B cell (primary cell): ENCODE results near the gene ANAPC10. TPM values are rescaled to one million over a fixed set of nuclear protein-coding genes. Genes with fewer than 3 reads are reported as not detected.

Experiments used
- ATAC-seq: fragments of 200-7000 bp; cut with Tn5 transposase; one replicate; pipeline ENCODE4 v1.10.0; 2021; ENCODE audit warnings: low read depth, mild to moderate bottlenecking, moderate number of reproducible peaks, moderate library complexity
- CTCF ChIA-PET: fragments of 350-600 bp; sonication (Branson Sonifier 250); formaldehyde crosslinking; loops from one replicate; lab custom pipeline; 2021; ENCODE audit warnings: antibody characterized with exemption, inconsistent platforms; lab: Charles Lee
- POLR2A ChIA-PET: fragments of 350-600 bp; sonication (Branson Sonifier 250); formaldehyde crosslinking; loops from one replicate; lab custom pipeline; 2021; ENCODE audit warnings: antibody characterized with exemption; lab: Charles Lee
- DNase-seq: peaks from one replicate; pipeline ENCODE4 v3.0.0; 2013
- H2AFZ ChIP-seq: 2 replicates; pipeline ENCODE4 v1.6.1; 2012; ENCODE audit warnings: mild to moderate bottlenecking, low read depth, low read length; ENCODE audit not compliant: insufficient read depth, poor library complexity, severe bottlenecking
- H3K27ac ChIP-seq, 2 donors: 1 replicate in 1 of 2; 2 replicates in 1 of 2; pipeline ENCODE4 v1.5.1; 2012 to 2013; ENCODE audit warnings: low read length in 2 of 2, mild to moderate bottlenecking in 2 of 2, moderate library complexity in 1 of 2
- H3K27me3 ChIP-seq, 4 experiments: fragments of 200-600 bp in 1 of 4; sonication (generic) in 1 of 4; replicated peaks in 1 of 4; 1 replicate in 2 of 4; 2 replicates in 2 of 4; pipeline versions ENCODE4 v1.6.1 to v1.7.0; 2013 to 2016; ENCODE audit warnings: low read length in 3 of 4, mild to moderate bottlenecking in 2 of 4, mixed read lengths in 1 of 4, moderate library complexity in 1 of 4; ENCODE audit not compliant: insufficient read depth in 4 of 4, control insufficient read depth in 3 of 4; ENCODE audit errors: control extremely low read depth in 1 of 4
- H3K36me3 ChIP-seq, 2 experiments: replicated peaks in 1 of 2; 1 replicate in 1 of 2; 2 replicates in 1 of 2; pipeline versions ENCODE4 v1.6.1 to v1.7.1; 2013; ENCODE audit warnings: low read length in 1 of 2; ENCODE audit not compliant: insufficient read depth in 2 of 2, control insufficient read depth in 1 of 2; ENCODE audit errors: control extremely low read depth in 1 of 2, extremely low read depth in 1 of 2
- H3K4me1 ChIP-seq, 2 donors: fragments of 200-600 bp in 1 of 2; sonication (generic) in 1 of 2; 1 replicate in 1 of 2; 2 replicates in 1 of 2; pipeline versions ENCODE4 v1.5.1 to v1.6.1; 2013 to 2017; ENCODE audit warnings: low read length in 2 of 2; ENCODE audit not compliant: control insufficient read depth in 2 of 2, insufficient read depth in 2 of 2
- H3K4me2 ChIP-seq: replicated peaks from 2 replicates; pipeline ENCODE3; 2012; ENCODE audit warnings: mild to moderate bottlenecking, low read depth, low read length; ENCODE audit not compliant: poor library complexity, severe bottlenecking
- H3K4me3 ChIP-seq, 5 experiments: fragments of 200-600 bp in 1 of 5; sonication (generic) in 1 of 5; 1 replicate in 3 of 5; 2 replicates in 2 of 5; pipeline versions ENCODE4 v1.5.1 to v1.7.0; 2011 to 2016; ENCODE audit warnings: low read length in 4 of 5, mild to moderate bottlenecking in 4 of 5, low read depth in 2 of 5, control low read depth in 1 of 5, moderate library complexity in 1 of 5; ENCODE audit not compliant: insufficient read depth in 1 of 5; ENCODE audit errors: control extremely low read depth in 1 of 5, extremely low read depth in 1 of 5
- H3K79me2 ChIP-seq: fragments of 200-600 bp; sonication (generic); one replicate; pipeline ENCODE4 v1.6.0; 2016; ENCODE audit warnings: low read length; ENCODE audit not compliant: control insufficient read depth, insufficient read depth
- H3K9ac ChIP-seq: fragments of 200-600 bp; sonication (generic); 2 replicates; pipeline ENCODE4 v1.6.1; 2017; ENCODE audit warnings: mild to moderate bottlenecking, low read length, moderate library complexity
- H3K9me3 ChIP-seq, 3 donors: one replicate each; pipeline versions ENCODE4 v1.6.1 to v1.7.1; 2013; ENCODE audit warnings: low read length in 2 of 3; ENCODE audit not compliant: control insufficient read depth in 2 of 3, insufficient read depth in 1 of 3; ENCODE audit errors: control extremely low read depth in 1 of 3
- H4K20me1 ChIP-seq: 2 replicates; pipeline ENCODE4 v1.6.0; 2012; ENCODE audit warnings: mild to moderate bottlenecking, low read length; ENCODE audit not compliant: insufficient read depth, control insufficient read depth, poor library complexity, severe bottlenecking
- H3K27ac Mint-ChIP-seq: one replicate; pipeline ENCODE4 v1.8.0; 2021; ENCODE audit warnings: mixed read lengths
- H3K27me3 Mint-ChIP-seq: one replicate; pipeline ENCODE4 v1.8.0; 2021; ENCODE audit warnings: mixed read lengths
- H3K4me1 Mint-ChIP-seq: one replicate; pipeline ENCODE4 v1.8.0; 2021; ENCODE audit warnings: mixed read lengths
- H3K4me3 Mint-ChIP-seq: one replicate; pipeline ENCODE4 v1.8.0; 2021; ENCODE audit warnings: mixed read lengths
- H3K9me3 Mint-ChIP-seq: one replicate; pipeline ENCODE4 v1.8.0; 2022; ENCODE audit warnings: mixed read lengths; ENCODE audit not compliant: insufficient read depth
- CTCF ChIP-seq: fragments of 200-600 bp; IDR thresholded peaks from one replicate; pipeline ENCODE4 v1.8.0; 2022; ENCODE audit warnings: antibody characterized with exemption, mild to moderate bottlenecking
- EZH2 ChIP-seq: IDR thresholded peaks from 2 replicates; pipeline ENCODE4 v1.6.1; 2012; ENCODE audit warnings: borderline replicate concordance, low read depth, mild to moderate bottlenecking, moderate library complexity, low read length; ENCODE audit not compliant: insufficient read depth, poor library complexity, severe bottlenecking
- WGBS: methylation state at CpG from one replicate; pipeline ENCODE4 v1.1.5; 2013; ENCODE audit warnings: missing lambda C conversion rate; ENCODE audit not compliant: insufficient coverage; 5-methylcytosine and 5-hydroxymethylcytosine counted together
- intact Hi-C: fragments of 100-400 bp; cut with micrococcal nuclease; formaldehyde crosslinking; loops from one replicate; pipeline ENCODE4 v1.10.0; 2022
- polyA plus RNA-seq: library from polyadenylated mRNA; depleted of rRNA; stranded (reverse); fragments of >200 nt; gene quantifications from 2 replicates; pipeline ENCODE4 v1.2.3, GENCODE V29; 2012
- total RNA-seq, 2 donors: library from RNA; stranded (reverse); fragments of 120-200 nt in 1 of 2; gene quantifications; 1 replicate in 1 of 2; 2 replicates in 1 of 2; pipeline versions ENCODE4 v1.2.3 to v1.2.4, GENCODE V29; 2013 to 2022

ANAPC10 gene
- total and polyA plus RNA-seq, 2 donors (not counting 1 experiment from before 2014, with no cell fraction given), result 17.4 to 18.9 TPM

- 100% methylated on average over 4 of the region's 5 CpGs for WGBS
- ATAC-seq, result no peak
- Histone ChIP-seq H3K27me3 (no peaks in the 10 kb centered on the region), H3K27ac (no peak overlapping the region), H3K4me2 (no peak overlapping the region), H3K9me3 (no peaks in the 10 kb centered on the region), H4K20me1 (no peaks in the 10 kb centered on the region), H3K79me2 (no peaks in the 10 kb centered on the region), H3K36me3 (peaks cover 0 to 7% of the 10 kb centered on the region in 2 experiments), H3K4me1 (no peaks in the 10 kb centered on the region), H2AFZ (no peak overlapping the region), H3K4me3 (no peak overlapping the region), H3K9ac (no peak overlapping the region)
- Mint-ChIP-seq H3K27me3 (no peaks in the 10 kb centered on the region), H3K9me3 (no peaks in the 10 kb centered on the region), H3K4me3 (no peak overlapping the region), H3K4me1 (no peaks in the 10 kb centered on the region), H3K27ac (no peak overlapping the region)
- CTCF ChIA-PET, result interaction anchor here (0.5 kb wide), 1 partner anchor 17 kb away, joined by 3 read pairs; no protein-coding TSS in a partner anchor
- POLR2A ChIA-PET, result no interaction called here
- DNase-seq, result no peak
- TF ChIP-seq CTCF (no peak), EZH2 (no peak)
- intact Hi-C loops, result no loop called here
These were observed 42.3 kb downstream of the ANAPC10 start for GRCh38 chr4:145055533-145056257.

GRCh38 chr4:145049241-145049640, 48.8 kb downstream of the ANAPC10 start:
- no CpG with 5 or more reads among the region's 1 CpG for WGBS
- TF ChIP-seq CTCF (no peak), EZH2 (no peak)
- POLR2A ChIA-PET, result no interaction called here
- intact Hi-C loops, result no loop called here
- H3K9me3 ChIP-seq, result no peaks in the 10 kb centered on the region
- H3K27me3 ChIP-seq, result no peaks in the 10 kb centered on the region
- no peak overlapping the region for H3K4me3 ChIP-seq
- no peak for DNase-seq
- H3K4me1 Mint-ChIP-seq, result peaks cover 5% of the 10 kb centered on the region
- CTCF ChIA-PET, result interaction anchor here (2.8 kb wide), 1 partner anchor 13 kb away, joined by 12 read pairs; no protein-coding TSS in a partner anchor
- no peak for ATAC-seq
- H3K27me3 Mint-ChIP-seq, result no peaks in the 10 kb centered on the region
- no peak overlapping the region for H3K27ac ChIP-seq
- H3K79me2 ChIP-seq, result no peaks in the 10 kb centered on the region
- no peaks in the 10 kb centered on the region for H3K9me3 Mint-ChIP-seq
- no peak overlapping the region for H3K9ac ChIP-seq
- no peak overlapping the region for H3K4me3 Mint-ChIP-seq
- no peaks in the 10 kb centered on the region for H3K4me1 ChIP-seq
- no peak overlapping the region for H3K27ac Mint-ChIP-seq
- H2AFZ ChIP-seq, result no peak overlapping the region
- no peaks in the 10 kb centered on the region for H4K20me1 ChIP-seq
- peaks cover 0 to 14% of the 10 kb centered on the region in 2 experiments for H3K36me3 ChIP-seq
- H3K4me2 ChIP-seq, result no peak overlapping the region
